Iris pigment epithelial cell (primary cell): Measurements from ENCODE around the gene ACSBG1.

Experiments
- DNase-seq: peaks from one replicate; pipeline ENCODE4 v3.0.0-alpha.2; 2011; ENCODE audit warnings: low read depth

Gene ACSBG1

DNA sequence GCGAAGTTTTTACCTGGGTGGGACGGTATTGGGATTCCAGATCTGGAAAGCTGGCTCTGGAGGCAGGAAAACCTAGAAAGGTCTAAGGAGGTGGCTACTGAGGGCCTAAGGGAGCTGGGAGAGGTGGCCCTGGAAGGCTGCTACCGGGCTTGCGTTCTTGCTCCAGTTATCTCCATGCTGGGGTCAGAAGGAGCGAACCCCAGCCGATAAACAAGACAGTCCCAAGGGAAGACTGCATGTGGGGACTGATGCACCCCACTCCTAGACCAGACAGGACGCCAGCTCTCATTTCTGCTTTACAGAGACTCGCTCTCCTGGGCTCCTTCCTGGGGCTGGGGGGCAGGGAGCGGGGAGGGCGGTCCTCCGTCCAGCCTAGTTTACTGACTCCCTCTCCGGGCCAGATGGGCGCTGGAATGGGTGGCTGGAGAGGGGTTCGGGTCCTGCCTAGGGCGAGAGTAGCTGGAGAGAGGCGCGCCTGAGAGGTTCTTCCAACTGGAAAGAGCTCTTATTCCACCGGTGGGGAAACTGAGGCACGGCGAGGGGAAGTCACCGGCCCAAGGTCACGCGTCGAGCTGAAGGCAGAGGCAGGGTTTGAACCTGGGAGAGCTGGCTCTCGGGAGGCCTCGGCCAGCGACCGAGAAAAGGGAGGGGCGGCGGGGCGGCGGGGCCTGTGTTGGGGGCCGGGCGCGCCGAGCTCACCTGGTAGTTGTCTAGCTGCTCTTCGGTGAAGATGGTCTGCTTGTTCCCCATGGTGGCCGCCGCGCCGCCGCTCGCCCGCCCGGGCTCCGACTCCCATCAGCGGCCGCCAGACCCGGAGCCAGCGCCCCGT, 103.7 kb downstream of the ACSBG1 start:
- DNase-seq: no peak

GRCh38 chr15:78129751-78130287, 104.5 kb downstream of the ACSBG1 start:
- DNase-seq: no peak

GRCh38 chr15:78129077-78129750, 105.2 kb downstream of the ACSBG1 start:
- DNase-seq: no peak

- no peak for DNase-seq
Observed at GRCh38 chr15:78127882-78128281, 106.5 kb downstream of the ACSBG1 start.

GRCh38 chr15:78125267-78125666, 109.1 kb downstream of the ACSBG1 start:
- no peak for DNase-seq

DNA sequence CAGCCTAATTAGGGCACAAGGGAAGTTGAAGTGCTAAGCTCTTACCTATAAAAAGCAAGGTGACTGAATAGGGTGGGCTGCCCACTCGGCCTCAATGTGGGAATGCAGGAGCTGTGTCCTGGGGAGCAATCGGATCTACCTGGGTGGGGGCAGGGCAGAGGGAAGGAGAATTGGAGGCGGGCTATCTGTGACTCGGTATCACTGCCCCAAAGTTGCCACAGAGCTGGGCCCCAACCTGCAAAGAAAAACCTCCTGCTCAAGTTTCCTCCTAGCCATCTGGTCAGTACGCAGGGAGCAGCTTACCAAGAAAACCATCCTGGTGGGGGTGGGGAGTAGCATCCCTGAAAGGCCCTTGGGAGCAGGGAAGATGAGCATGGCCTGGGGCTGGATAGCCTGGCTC, 113.8 kb downstream of the ACSBG1 start:
- no peak for DNase-seq
